CD4-positive, alpha-beta T cell (primary cell): ENCODE measurements around the gene CALCOCO1. TPM values are rescaled to one million over a fixed set of nuclear protein-coding genes. Genes with fewer than 3 reads are reported as not detected.
A peak's percentile ranks its signal among the peaks of the same experiment; 100 is the strongest.

Experiments
- ATAC-seq: fragments of 200-7000 bp; cut with Tn5 transposase; one replicate; pipeline ENCODE4 v1.10.0; 2022; ENCODE audit warnings: mild to moderate bottlenecking; ENCODE audit not compliant: poor library complexity
- CTCF ChIA-PET: fragments of 350-600 bp; sonication (Branson Sonifier 250); formaldehyde crosslinking; loops from one replicate; lab custom pipeline; 2021; ENCODE audit warnings: antibody characterized with exemption, inconsistent platforms; lab: Charles Lee
- POLR2A ChIA-PET: fragments of 350-600 bp; sonication (Branson Sonifier 250); formaldehyde crosslinking; loops from one replicate; lab custom pipeline; 2021; ENCODE audit warnings: antibody characterized with exemption, inconsistent platforms; lab: Charles Lee
- DNase-seq, 14 experiments: peaks; one replicate each; pipeline ENCODE4 v3.0.0-alpha.2; 2013 to 2020; ENCODE audit warnings: mixed read lengths in 2 of 14
- H3K27ac ChIP-seq, 2 donors: one replicate each; pipeline versions ENCODE4 v1.5.1 to v1.7.0; 2013; ENCODE audit warnings: low read length in 2 of 2, low read depth in 1 of 2, mild to moderate bottlenecking in 1 of 2
- H3K27me3 ChIP-seq, 2 experiments: 1 replicate in 1 of 2; 2 replicates in 1 of 2; pipeline versions ENCODE4 v1.6.1 to v1.7.0; 2013; ENCODE audit warnings: low read length in 2 of 2, control low read depth in 1 of 2, mild to moderate bottlenecking in 1 of 2, moderate library complexity in 1 of 2; ENCODE audit not compliant: insufficient read depth in 2 of 2, control insufficient read depth in 1 of 2
- H3K36me3 ChIP-seq: one replicate; pipeline ENCODE4 v1.6.1; 2013; ENCODE audit warnings: low read length, control low read depth; ENCODE audit not compliant: insufficient read depth
- H3K4me1 ChIP-seq: one replicate; pipeline ENCODE4 v1.6.1; 2013; ENCODE audit warnings: low read length, control low read depth; ENCODE audit not compliant: insufficient read depth
- H3K4me3 ChIP-seq: one replicate; pipeline ENCODE4 v1.5.1; 2013; ENCODE audit warnings: mild to moderate bottlenecking, low read length, moderate library complexity
- H3K9me3 ChIP-seq, 2 experiments: 1 replicate in 1 of 2; 2 replicates in 1 of 2; pipeline versions ENCODE4 v1.6.1 to v1.7.0; 2013; ENCODE audit warnings: low read length in 2 of 2, mild to moderate bottlenecking in 2 of 2, control low read depth in 1 of 2, moderate library complexity in 1 of 2; ENCODE audit not compliant: control insufficient read depth in 1 of 2, insufficient read depth in 1 of 2
- H3K27ac Mint-ChIP-seq: one replicate; pipeline ENCODE4 v1.8.0; 2020; ENCODE audit warnings: mixed read lengths
- H3K27me3 Mint-ChIP-seq: one replicate; pipeline ENCODE4 v1.8.0; 2021; ENCODE audit warnings: mixed read lengths
- H3K36me3 Mint-ChIP-seq: one replicate; pipeline ENCODE4 v1.8.0; 2021; ENCODE audit warnings: low read depth, mixed read lengths
- H3K4me1 Mint-ChIP-seq: one replicate; pipeline ENCODE4 v1.8.0; 2021; ENCODE audit warnings: low read depth, mixed read lengths
- H3K4me3 Mint-ChIP-seq: one replicate; pipeline ENCODE4 v1.8.0; 2020; ENCODE audit warnings: mild to moderate bottlenecking, mixed read lengths
- H3K9me3 Mint-ChIP-seq: one replicate; pipeline ENCODE4 v1.8.0; 2020; ENCODE audit warnings: mixed read lengths
- CTCF ChIP-seq: fragments of 200-600 bp; IDR thresholded peaks from one replicate; pipeline ENCODE4 v1.8.0; 2022; ENCODE audit warnings: antibody characterized with exemption, mild to moderate bottlenecking
- intact Hi-C, 2 experiments: fragments of 100-400 bp; cut with DNase I in 1 of 2; cut with micrococcal nuclease in 1 of 2; formaldehyde crosslinking; loops; one replicate each; pipeline versions ENCODE4 v1.15.1 to v1.9.0; 2023 to 2025; cut with DNase I, micrococcal nuclease
- total RNA-seq, 174 experiments: library from RNA in 2 of 174; stranded (reverse) in 2 of 174; gene quantifications; one replicate each; pipeline ENCODE4 v1.2.3 and lab custom pipeline; 2021 to 2026

CALCOCO1 gene
- total RNA-seq, 2 experiments from 2014 or later = 66.8 to 69.3 TPM

GRCh38 chr12:53696655-53697331 is 30.5 kb downstream of the CALCOCO1 start:
- ChIA-PET POLR2A (interaction anchor here (0.9 kb wide), 1 partner anchor 30 kb away, joined by 4 read pairs; the partner anchor contains the start of gene CALCOCO1), CTCF (interaction anchor here (0.7 kb wide), 1 partner anchor 130 kb away, joined by 3 read pairs; no protein-coding TSS in a partner anchor)
- DNase-seq (no peak), ATAC-seq (no peak)
- Mint-ChIP-seq H3K27ac (no peak overlapping the region), H3K9me3 (no peaks in the 10 kb centered on the region), H3K36me3 (no peaks in the 10 kb centered on the region), H3K4me1 (peaks cover 32% of the 10 kb centered on the region), H3K4me3 (peak overlapping the region; percentile 39), H3K27me3 (peaks cover 95% of the 10 kb centered on the region)
- intact Hi-C loops = no loop called here
- Histone ChIP-seq H3K4me3 (no peak overlapping the region), H3K27ac (no peak overlapping the region), H3K36me3 (no peaks in the 10 kb centered on the region), H3K4me1 (peaks cover 28% of the 10 kb centered on the region), H3K27me3 (peaks cover 78 to 89% of the 10 kb centered on the region in 2 experiments), H3K9me3 (peaks cover 0 to 8% of the 10 kb centered on the region in 2 experiments)
- TF ChIP-seq CTCF = no peak

- intact Hi-C loops = no loop called here
- H3K4me3 ChIP-seq = no peak overlapping the region
- ATAC-seq = no peak
Observed at GRCh38 chr12:53696285-53696654, 31.0 kb downstream of the CALCOCO1 start.

More at GRCh38 chr12:53696285-53696654, 31.0 kb downstream of the CALCOCO1 start:
- POLR2A ChIA-PET = interaction anchor here (1.6 kb wide), 1 partner anchor 20 kb away, joined by 5 read pairs; the partner anchor contains the start of gene ATP5MC2
- peak in 2 of 14 experiments; percentile 28 to 33 for DNase-seq
- no peak overlapping the region for H3K27ac ChIP-seq
- no peak for TF ChIP-seq CTCF
- peaks cover 0 to 10% of the 10 kb centered on the region in 2 experiments for H3K9me3 ChIP-seq
- Mint-ChIP-seq H3K27me3 (peaks cover 95% of the 10 kb centered on the region), H3K4me3 (peak overlapping the region; percentile 49), H3K27ac (no peak overlapping the region), H3K9me3 (no peaks in the 10 kb centered on the region), H3K4me1 (peaks cover 32% of the 10 kb centered on the region), H3K36me3 (no peaks in the 10 kb centered on the region)
- peaks cover 73 to 84% of the 10 kb centered on the region in 2 experiments for H3K27me3 ChIP-seq
- H3K36me3 ChIP-seq = no peaks in the 10 kb centered on the region
- CTCF ChIA-PET = interaction anchor here (0.7 kb wide), 1 partner anchor 130 kb away, joined by 3 read pairs; no protein-coding TSS in a partner anchor
- peaks cover 28% of the 10 kb centered on the region for H3K4me1 ChIP-seq
